Activated naive CD8-positive, alpha-beta T cell treated with anti-CD3 and anti-CD28 coated beads, Interleukin-2, amount 50 U/mL, for 24 hours (primary cell): ENCODE measurements around the gene GSE1.
A peak's percentile ranks its signal among the peaks of the same experiment; 100 is the strongest.

Experiments
- ATAC-seq: fragments of 150-1000 bp; cut with Tn5 transposase; one replicate; pipeline ENCODE4 v1.10.0; 2021
- DNase-seq: peaks from one replicate; pipeline ENCODE4 v3.0.0; 2021
- H3K27ac Mint-ChIP-seq: one replicate; pipeline ENCODE4 v1.8.0; 2021; ENCODE audit warnings: mild to moderate bottlenecking, mixed read lengths
- H3K27me3 Mint-ChIP-seq: one replicate; pipeline ENCODE4 v1.8.0; 2021; ENCODE audit warnings: mixed read lengths
- H3K36me3 Mint-ChIP-seq: one replicate; pipeline ENCODE4 v1.8.0; 2021; ENCODE audit warnings: low read depth, mixed read lengths
- H3K4me1 Mint-ChIP-seq: one replicate; pipeline ENCODE4 v1.8.0; 2021; ENCODE audit warnings: mixed read lengths
- H3K4me3 Mint-ChIP-seq: one replicate; pipeline ENCODE4 v1.8.0; 2021; ENCODE audit warnings: mild to moderate bottlenecking, moderate library complexity, mixed read lengths
- H3K9me3 Mint-ChIP-seq: one replicate; pipeline ENCODE4 v1.8.0; 2021; ENCODE audit warnings: mixed read lengths

GSE1 gene

DNA sequence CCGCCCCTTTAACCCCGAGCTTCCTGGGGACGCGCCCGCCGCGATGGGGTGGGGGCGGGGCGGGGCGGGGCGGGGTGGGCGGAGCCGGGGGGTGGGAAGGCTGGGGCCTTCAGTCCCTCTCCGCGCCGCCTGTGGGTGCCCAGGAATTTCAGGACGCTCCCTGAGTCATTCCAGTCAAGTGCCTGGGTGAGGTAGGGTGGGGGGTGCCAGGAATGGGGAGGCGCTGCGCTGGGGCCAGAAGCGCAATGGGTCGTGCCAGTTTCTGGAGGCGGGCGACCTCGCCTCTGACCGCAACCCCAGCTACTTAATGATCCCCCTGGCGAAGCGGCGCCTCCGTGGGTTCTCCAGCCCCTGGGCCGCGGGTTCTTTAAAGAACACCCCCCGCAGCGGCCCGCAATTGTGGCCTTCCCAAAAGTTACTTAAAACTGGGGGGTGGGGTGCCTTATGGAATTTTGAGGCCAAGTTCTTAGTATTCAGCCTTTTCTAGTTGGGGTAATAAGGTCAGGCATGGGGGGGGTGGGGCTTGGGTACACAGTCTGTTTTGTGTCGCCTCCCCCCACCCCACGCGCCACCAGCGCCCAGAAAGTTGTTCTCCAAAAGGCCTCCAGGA, 826 bp upstream of the GSE1 start:
- DNase-seq: peak; percentile 45
- ATAC-seq: no peak

DNA sequence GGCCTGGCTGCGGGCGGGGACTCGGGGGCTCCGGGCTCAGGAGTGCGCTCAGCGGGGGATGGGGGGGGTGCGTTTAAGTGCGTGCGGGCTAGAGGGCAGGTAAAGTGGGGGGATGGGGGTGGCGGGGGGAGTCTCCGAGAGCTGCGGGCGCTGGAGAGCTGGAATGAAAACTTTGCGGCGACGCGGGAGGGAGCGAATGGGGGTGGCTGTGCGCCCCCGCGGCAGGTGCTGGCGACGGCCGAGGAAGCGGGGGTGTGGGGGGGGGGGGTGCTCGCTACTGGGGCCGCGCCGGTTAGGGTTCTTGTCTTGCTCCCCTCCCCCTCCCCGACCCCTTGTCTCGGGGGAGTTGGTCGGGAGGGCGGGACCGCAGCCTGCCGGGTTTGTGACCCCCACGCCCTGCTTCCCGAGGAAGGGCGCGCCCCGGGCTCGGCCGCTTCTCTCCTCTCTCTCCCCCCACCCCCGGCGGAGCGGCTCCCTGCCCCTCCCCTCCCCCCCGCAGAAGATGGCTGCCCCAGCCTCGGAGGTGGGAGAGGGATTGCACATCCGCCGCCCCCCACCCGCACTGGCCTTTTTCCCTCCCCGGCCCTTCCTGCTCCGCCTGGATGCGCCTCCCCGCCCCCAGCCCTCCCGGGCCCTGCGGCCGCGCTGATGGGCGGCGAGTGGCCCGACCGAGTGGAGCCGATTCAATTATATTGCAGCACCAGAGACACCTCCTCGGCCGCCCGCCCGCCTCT, 649 bp downstream of the GSE1 start:
- no peak overlapping the region for H3K4me3 Mint-ChIP-seq
- ATAC-seq: no peak

More for the DNA sequence above, 826 bp upstream of the GSE1 start:
- no peaks in the 10 kb centered on the region for H3K27me3 Mint-ChIP-seq
- peaks cover 61% of the 10 kb centered on the region for H3K4me1 Mint-ChIP-seq
- H3K9me3 Mint-ChIP-seq: no peaks in the 10 kb centered on the region
- peak overlapping the region; percentile 50 for H3K4me3 Mint-ChIP-seq
- H3K36me3 Mint-ChIP-seq: no peaks in the 10 kb centered on the region
- no peak overlapping the region for H3K27ac Mint-ChIP-seq

DNA sequence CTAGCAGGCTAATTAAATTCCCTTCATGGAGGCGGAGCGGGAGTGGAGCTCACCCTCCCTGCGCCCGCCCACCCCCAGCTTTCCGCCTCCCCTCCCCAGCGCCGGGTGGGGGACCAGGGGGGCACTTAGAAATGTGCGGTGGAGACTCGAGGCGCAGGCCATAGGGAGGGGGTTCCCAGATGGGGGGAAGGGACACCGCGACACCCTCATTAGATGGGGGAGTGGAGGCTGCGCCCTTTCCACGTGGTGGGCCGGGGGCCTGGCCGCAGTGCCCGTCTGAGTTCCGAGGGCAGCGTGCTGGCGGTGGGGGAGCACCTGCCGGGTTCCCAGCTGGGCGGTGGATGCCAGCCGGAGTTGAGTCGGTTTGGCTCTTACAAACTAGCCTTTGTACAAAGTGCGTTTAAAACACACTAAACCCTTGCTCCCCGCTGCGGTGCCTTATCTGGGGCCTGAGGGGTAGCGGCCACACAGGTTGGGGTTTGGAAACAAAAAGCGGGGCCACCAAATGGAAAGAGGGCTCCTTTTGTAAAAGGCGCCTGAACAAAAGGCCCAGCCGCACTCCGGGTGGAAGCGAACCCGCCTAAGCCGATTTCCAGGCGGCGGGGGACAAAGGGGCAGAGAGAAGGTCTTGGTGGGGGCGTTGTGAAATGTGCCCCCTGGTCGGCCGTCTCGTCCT, 1.4 kb downstream of the GSE1 start:
- peaks cover 57% of the 10 kb centered on the region for H3K4me1 Mint-ChIP-seq
- ATAC-seq (no peak), DNase-seq (peak; percentile 20)
- H3K4me3 Mint-ChIP-seq: peak overlapping the region; percentile 58
- no peaks in the 10 kb centered on the region for H3K36me3 Mint-ChIP-seq
- H3K27me3 Mint-ChIP-seq: no peaks in the 10 kb centered on the region
- H3K27ac Mint-ChIP-seq: peak overlapping the region; percentile 27
- no peaks in the 10 kb centered on the region for H3K9me3 Mint-ChIP-seq

More for the DNA sequence above, 649 bp downstream of the GSE1 start:
- Mint-ChIP-seq H3K4me1 (peaks cover 64% of the 10 kb centered on the region), H3K27me3 (no peaks in the 10 kb centered on the region), H3K36me3 (no peaks in the 10 kb centered on the region), H3K9me3 (no peaks in the 10 kb centered on the region), H3K27ac (no peak overlapping the region)
- DNase-seq: peak; percentile 21

DNA sequence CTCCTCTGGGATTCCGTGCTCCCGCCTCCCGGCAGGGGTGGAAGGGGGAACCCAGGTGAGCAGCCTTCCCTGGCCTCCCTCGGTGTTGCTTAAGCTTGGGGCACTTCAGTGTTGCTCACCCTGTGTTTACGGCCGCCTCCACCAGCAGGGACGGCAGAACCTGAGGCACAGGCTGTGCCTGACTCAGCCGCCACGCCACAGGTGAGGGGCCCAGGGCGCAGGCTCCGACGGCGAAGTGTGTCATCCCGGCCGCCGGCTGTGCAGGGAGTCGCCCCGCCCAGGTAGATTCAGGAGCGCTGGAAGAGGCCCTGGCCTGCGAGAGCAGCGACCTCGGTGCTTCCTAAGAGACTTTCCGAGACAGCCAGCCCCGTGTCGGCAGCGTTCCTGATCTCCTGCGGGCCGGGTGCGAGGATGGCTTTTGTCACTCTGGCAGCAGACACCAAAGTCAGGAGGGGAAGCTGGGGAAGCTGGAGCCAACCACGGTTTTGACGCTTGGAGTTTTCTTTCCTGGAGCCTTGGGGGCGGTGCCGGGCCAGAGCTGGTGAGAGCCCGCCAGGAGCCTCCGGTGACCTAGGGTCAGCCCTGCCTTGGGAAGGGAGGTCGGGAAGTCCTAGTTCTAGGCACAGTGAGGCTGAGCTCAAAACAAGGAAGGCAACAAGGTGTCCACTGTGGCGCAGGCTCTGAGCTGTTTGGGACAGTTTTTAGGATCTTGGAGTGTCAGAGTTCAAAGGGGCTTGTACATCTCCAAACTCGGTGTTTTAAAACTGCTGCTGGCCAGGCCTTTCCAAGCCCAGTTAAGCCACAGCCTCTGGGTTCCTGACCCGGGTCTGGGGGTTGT, 2.1 kb downstream of the GSE1 start:
- H3K4me1 Mint-ChIP-seq: peaks cover 49% of the 10 kb centered on the region
- no peaks in the 10 kb centered on the region for H3K27me3 Mint-ChIP-seq
- DNase-seq: peak; percentile 75
- peak overlapping the region; percentile 58 for H3K4me3 Mint-ChIP-seq
- no peaks in the 10 kb centered on the region for H3K36me3 Mint-ChIP-seq
- peak overlapping the region; percentile 27 for H3K27ac Mint-ChIP-seq
- peak; percentile 58 for ATAC-seq
- no peaks in the 10 kb centered on the region for H3K9me3 Mint-ChIP-seq

DNA sequence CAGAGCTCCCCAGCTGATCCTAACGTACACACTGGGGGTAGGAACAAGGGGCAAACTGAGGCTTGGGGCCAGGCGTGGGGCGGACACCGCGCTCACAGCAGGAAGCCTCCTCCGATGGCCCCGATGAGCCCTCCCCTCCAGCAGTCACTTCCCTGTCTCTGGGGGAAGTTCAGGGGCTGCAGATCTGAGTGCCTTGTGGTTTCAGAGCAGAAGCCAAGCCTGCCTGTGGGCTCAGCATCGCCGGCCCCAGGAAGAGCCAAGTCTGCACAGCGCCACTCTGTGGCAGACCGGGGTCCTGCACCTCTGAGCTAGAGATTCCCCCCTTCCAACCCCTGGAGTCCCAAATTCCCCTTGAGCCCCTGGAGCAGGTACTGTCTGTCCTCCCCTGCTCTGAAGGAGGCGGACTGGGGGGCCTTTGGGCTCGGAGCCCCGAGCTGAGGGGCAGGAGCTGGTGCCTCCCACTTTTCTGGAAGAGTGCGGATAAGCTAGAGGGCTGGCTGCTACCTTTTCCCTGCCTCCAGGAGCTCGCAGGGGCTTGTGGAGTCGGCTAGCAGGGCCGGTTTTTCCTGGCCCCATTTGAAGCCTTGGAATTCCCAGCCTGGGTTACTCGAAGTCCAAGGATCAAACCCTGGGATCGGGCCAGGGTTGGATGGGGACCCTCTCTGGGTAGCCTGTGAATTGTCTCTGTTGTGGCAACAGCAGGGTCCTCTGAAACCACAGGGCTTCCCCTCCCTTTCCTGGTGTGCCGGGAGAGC, 2.9 kb downstream of the GSE1 start:
- no peaks in the 10 kb centered on the region for H3K27me3 Mint-ChIP-seq
- H3K36me3 Mint-ChIP-seq: no peaks in the 10 kb centered on the region
- H3K27ac Mint-ChIP-seq: no peak overlapping the region
- H3K9me3 Mint-ChIP-seq: no peaks in the 10 kb centered on the region
- DNase-seq (peak; percentile 90), ATAC-seq (peak; percentile 67)
- H3K4me3 Mint-ChIP-seq: peak overlapping the region; percentile 59
- H3K4me1 Mint-ChIP-seq: peaks cover 50% of the 10 kb centered on the region

DNA sequence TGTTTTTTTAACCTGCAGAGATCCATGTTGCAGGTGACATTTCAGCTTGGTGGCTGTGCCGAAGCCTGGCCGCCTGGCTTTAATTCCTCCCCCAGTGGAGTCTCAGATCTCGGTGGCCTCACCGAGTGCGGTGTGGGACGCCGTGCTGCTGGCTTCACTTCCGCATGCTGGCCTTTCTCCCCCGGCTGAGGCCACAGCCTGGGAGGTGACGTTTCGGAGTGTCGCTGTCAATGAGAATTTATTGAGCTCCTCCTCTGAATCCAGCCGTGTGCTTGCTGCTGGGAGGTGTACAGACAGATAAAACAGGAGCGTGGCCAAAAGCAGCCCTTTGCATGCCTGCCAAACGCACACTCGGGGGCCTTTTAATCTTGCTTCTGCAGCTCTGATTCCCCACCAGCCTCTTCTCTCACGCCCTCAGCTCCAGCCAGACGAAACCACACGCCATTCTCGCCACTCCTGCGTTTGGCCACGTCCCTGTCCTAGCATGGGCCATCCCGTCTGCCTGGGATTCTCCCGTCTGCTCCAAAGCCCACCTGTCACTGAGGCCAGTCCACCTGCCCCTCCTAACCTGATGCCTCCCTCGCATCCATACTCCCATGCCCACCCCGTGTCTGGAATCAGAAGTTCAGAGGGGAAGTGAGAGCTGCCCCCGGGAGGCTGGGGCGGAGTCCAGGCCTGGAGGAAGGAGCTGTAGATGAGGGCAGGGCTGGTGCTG, 3.6 kb downstream of the GSE1 start:
- Mint-ChIP-seq H3K27me3 (no peaks in the 10 kb centered on the region), H3K36me3 (no peaks in the 10 kb centered on the region), H3K4me3 (peak overlapping the region; percentile 59), H3K9me3 (no peaks in the 10 kb centered on the region), H3K4me1 (peaks cover 54% of the 10 kb centered on the region), H3K27ac (peak overlapping the region; percentile 56)
- ATAC-seq (peak; percentile 29), DNase-seq (peak; percentile 63)

DNA sequence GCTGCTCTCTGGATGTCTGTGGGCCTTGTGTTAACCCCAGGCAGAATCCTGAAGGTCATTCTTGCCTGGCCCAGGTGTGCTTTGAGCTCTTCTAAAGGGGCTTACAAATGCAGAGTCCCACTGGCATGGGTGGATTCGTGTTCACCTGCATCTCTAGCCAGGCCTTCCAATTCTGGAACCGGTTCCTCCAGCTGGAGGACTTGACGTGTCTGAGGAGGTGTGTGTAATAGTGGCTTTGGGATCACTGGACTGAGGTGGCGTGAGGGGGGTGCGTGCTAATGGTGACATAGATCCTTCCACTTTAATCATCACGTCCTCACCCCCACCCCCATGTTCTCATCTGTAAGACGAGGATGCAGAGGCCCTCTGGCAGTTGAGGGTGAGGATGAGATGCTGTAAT, 4.8 kb downstream of the GSE1 start:
- H3K36me3 Mint-ChIP-seq: no peaks in the 10 kb centered on the region
- H3K4me3 Mint-ChIP-seq: no peak overlapping the region
- no peaks in the 10 kb centered on the region for H3K27me3 Mint-ChIP-seq
- H3K27ac Mint-ChIP-seq: no peak overlapping the region
- no peaks in the 10 kb centered on the region for H3K9me3 Mint-ChIP-seq
- ATAC-seq (no peak), DNase-seq (no peak)
- peaks cover 59% of the 10 kb centered on the region for H3K4me1 Mint-ChIP-seq

DNA sequence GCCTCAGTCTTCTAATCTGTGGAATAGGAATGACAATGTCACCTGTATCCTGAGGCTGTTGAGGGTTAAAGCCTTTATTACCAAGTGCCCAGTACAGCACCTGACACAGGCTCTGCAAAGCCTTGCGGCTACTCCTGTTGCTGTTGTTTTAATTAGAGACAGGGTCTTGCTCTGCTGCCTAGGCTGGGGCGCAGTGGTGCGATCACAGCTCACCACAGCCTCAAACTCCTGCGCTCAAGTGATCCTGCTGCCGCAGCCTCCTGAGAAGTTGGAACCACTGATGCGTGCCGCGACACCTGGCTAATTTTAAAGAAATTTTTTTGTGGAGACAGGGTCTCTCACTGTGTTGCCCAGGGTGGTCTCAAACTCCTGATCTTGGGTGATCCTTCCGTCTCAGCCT, 5.4 kb downstream of the GSE1 start:
- Mint-ChIP-seq H3K27me3 (no peaks in the 10 kb centered on the region), H3K9me3 (no peaks in the 10 kb centered on the region), H3K4me3 (no peak overlapping the region), H3K27ac (no peak overlapping the region), H3K36me3 (no peaks in the 10 kb centered on the region), H3K4me1 (peaks cover 61% of the 10 kb centered on the region)
- ATAC-seq: no peak
- DNase-seq: no peak

DNA sequence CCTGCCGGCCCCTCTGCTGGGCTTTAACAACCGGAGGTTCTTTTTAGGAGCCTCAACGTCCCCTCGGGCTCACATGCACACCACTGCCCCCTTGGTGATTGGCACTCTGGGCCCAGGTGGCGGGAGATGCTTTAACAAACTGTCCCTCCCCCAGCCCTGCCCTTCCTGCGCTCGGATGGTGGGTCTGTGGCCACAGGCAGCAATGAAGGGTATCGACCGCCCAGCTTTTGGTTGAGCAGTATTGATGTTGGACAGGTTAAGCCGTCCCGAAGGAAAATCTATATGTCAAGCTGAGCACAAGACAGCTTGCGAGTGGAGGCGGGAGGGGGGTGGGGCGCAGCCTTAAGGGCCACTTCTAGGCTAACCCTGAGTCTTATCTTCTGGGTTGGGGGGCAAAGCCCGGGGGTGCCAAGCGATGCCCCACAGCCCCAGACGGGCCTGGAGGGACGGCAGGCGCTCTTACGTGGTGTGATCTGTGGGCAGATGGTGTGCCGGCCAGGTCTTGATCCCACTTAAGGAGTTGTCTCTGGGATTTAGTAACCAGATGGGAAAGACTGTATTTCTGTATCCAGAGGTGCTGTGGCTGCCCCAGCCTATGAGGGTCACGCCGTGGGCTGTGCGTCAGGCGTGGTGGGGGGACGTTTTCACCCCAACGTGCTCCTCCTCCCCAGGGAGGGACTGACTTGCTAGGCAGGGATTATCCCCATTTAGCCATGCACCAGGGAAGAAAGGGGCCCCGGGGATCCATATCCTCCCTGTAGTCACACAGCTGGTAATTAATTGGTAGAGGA, 6.2 kb downstream of the GSE1 start:
- DNase-seq: no peak
- Mint-ChIP-seq H3K27me3 (no peaks in the 10 kb centered on the region), H3K4me1 (peaks cover 61% of the 10 kb centered on the region), H3K36me3 (no peaks in the 10 kb centered on the region), H3K27ac (no peak overlapping the region), H3K9me3 (no peaks in the 10 kb centered on the region), H3K4me3 (no peak overlapping the region)
- no peak for ATAC-seq

DNA sequence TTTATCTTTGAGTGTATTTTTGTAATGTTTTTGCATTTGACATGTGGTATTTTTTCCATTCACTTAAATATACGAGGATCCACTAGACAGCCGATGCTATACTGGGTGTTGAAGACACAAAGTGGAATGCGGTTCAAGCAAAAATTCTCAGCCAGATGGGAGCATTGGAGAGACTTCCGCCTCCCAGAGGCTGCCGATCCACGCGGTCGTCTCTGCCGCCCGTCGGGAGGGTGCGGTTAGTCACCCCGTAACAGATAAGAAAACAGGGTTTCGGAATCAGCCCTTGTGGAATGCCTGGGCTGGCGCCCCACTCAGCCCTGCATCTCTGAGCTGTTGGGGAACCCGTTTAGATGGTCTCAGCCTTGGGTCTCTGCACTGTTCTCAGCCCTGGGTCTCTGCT, 7.3 kb downstream of the GSE1 start:
- H3K36me3 Mint-ChIP-seq: no peaks in the 10 kb centered on the region
- no peaks in the 10 kb centered on the region for H3K27me3 Mint-ChIP-seq
- H3K9me3 Mint-ChIP-seq: no peaks in the 10 kb centered on the region
- H3K27ac Mint-ChIP-seq: no peak overlapping the region
- no peak for ATAC-seq
- no peak for DNase-seq
- H3K4me1 Mint-ChIP-seq: peaks cover 55% of the 10 kb centered on the region
- H3K4me3 Mint-ChIP-seq: no peak overlapping the region

DNA sequence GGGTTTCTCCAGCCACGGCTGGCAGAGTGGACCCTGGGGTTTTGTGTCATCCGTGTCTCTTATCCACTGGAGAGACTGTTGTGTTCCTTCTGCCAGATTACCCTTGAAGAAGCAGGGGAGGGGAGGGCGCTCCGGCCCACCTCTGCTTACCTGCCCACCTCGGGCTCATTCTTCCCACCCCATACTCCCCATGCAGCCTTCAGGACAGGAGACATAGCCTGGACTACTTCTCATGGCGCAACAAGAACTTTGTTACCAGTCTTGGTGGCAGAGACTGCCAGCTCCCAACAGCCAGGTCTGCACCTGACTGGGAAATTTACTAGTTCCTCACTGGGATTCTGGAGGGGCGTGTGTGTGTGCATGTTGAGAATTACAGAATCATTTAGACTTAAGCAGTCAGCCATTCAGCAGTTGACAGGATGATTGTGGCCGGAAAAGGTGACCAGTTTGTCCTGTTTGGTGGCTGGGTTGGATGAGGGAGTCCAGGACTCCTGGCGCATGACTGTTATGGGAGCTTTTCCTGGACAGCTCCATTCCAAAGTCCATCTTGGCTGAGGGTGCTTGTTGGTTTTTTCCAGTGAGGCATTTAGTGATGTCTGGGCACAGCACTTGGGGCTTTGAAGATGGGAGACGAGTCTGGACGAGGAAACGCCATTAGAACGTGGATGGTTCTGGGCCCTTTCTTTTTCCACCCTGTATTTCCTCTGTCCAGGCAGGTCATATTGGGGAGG, 8.7 kb downstream of the GSE1 start:
- H3K9me3 Mint-ChIP-seq: no peaks in the 10 kb centered on the region
- no peak for DNase-seq
- H3K4me3 Mint-ChIP-seq: no peak overlapping the region
- no peaks in the 10 kb centered on the region for H3K27me3 Mint-ChIP-seq
- H3K27ac Mint-ChIP-seq: no peak overlapping the region
- peaks cover 47% of the 10 kb centered on the region for H3K4me1 Mint-ChIP-seq
- ATAC-seq: no peak
- no peaks in the 10 kb centered on the region for H3K36me3 Mint-ChIP-seq

DNA sequence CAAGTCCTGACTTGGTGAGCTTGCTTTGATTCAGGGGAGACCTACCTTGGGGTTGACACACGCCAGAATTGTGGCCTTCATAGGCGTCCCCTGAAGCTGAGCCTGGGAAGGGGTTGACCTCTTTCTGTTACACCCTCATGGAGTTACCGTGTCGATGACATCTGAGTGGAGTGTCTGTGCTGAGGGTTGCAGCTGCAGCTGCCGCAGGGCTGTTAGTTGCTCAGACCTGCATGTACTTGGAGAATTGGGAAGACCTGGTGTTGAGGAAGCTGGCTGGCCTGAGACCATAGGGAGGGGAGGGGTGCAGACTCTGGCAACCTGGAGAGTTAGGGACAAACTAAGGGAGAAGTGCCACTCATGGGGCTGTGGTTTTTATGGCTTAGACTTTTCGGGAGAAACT, 9.6 kb downstream of the GSE1 start:
- Mint-ChIP-seq H3K9me3 (no peaks in the 10 kb centered on the region), H3K27me3 (no peaks in the 10 kb centered on the region), H3K4me1 (peaks cover 48% of the 10 kb centered on the region), H3K4me3 (no peak overlapping the region), H3K27ac (no peak overlapping the region), H3K36me3 (no peaks in the 10 kb centered on the region)
- no peak for DNase-seq
- no peak for ATAC-seq
